Thyroid gland (tissue), 4 donors: ENCODE results near the gene CLEC4G. TPM values are rescaled to one million over a fixed set of nuclear protein-coding genes. Genes with fewer than 3 reads are reported as not detected.

ENCODE experiments used
- DNase-seq, 2 donors: peaks; one replicate each; pipeline ENCODE4 v3.0.0-alpha.2; 2019
- H3K27ac ChIP-seq, 3 donors: fragments of 200-600 bp; sonication (generic); 1 replicate in 2 of 3; 2 replicates in 1 of 3; pipeline ENCODE4 v1.5.1; 2016 to 2019; ENCODE audit warnings: mild to moderate bottlenecking in 1 of 3, moderate library complexity in 1 of 3
- H3K27me3 ChIP-seq: fragments of 200-600 bp; sonication (generic); one replicate; pipeline ENCODE4 v1.5.1; 2019
- H3K36me3 ChIP-seq, 2 donors: fragments of 200-600 bp; sonication (generic); one replicate each; pipeline ENCODE4 v1.5.1; 2016 to 2019
- H3K4me1 ChIP-seq, 2 donors: fragments of 200-600 bp; sonication (generic); one replicate each; pipeline ENCODE4 v1.5.1; 2017 to 2019
- H3K4me3 ChIP-seq, 3 donors: fragments of 200-600 bp; sonication (generic); replicated peaks in 1 of 3; 1 replicate in 2 of 3; 2 replicates in 1 of 3; pipeline ENCODE4 v1.5.1; 2016; ENCODE audit warnings: mild to moderate bottlenecking in 1 of 3
- H3K9me3 ChIP-seq: fragments of 200-600 bp; sonication (generic); one replicate; pipeline ENCODE4 v1.5.1; 2017
- CTCF ChIP-seq, 6 experiments: fragments of 200-600 bp in 3 of 6; fragments of 450-650 bp in 3 of 6; sonication (generic) in 3 of 6; IDR thresholded peaks; one replicate each; pipeline ENCODE4 v1.5.1; 2016 to 2019; ENCODE audit warnings: antibody characterized with exemption in 6 of 6, mild to moderate bottlenecking in 2 of 6, inconsistent platforms in 1 of 6, moderate library complexity in 1 of 6
- POLR2A ChIP-seq, 2 donors: fragments of 450-650 bp; IDR thresholded peaks; one replicate each; pipeline ENCODE4 v1.6.1; 2017; ENCODE audit warnings: antibody characterized with exemption in 2 of 2, mild to moderate bottlenecking in 2 of 2, moderate library complexity in 1 of 2
- WGBS, 2 donors: methylation state at CpG; one replicate each; pipeline ENCODE4 v1.1.5; 2017; 5-methylcytosine and 5-hydroxymethylcytosine counted together
- intact Hi-C: fragments of 100-400 bp; cut with DNase I; formaldehyde crosslinking; loops from one replicate; pipeline ENCODE4 v1.15.1; 2023
- total RNA-seq, 4 donors: library from RNA; depleted of rRNA; stranded (reverse); fragments of >200 nt; gene quantifications; one replicate each; pipeline ENCODE4 v1.2.3, GENCODE V29; 2016

CLEC4G gene
- total RNA-seq, 4 donors from 2014 or later: 0.22 to 2.0 (median 0.81) TPM

- no peak overlapping the region for H3K27ac ChIP-seq
- WGBS, 2 donors: 67 to 68% methylated on average over 6 of the region's 6 CpGs
- DNase-seq: no peak
- intact Hi-C loops: no loop called here
- peaks cover 11% of the 10 kb centered on the region for H3K27me3 ChIP-seq
- H3K9me3 ChIP-seq: no peaks in the 10 kb centered on the region
- TF ChIP-seq CTCF (IDR thresholded peaks at IDR 0.05): no peak
- TF ChIP-seq POLR2A (IDR thresholded peaks at IDR 0.05): no peak
- H3K4me3 ChIP-seq: no peak overlapping the region
- H3K4me1 ChIP-seq: no peaks in the 10 kb centered on the region
- H3K36me3 ChIP-seq: no peaks in the 10 kb centered on the region
Measured at GRCh38 chr19:7733376-7733775, 1.5 kb upstream of the CLEC4G start.

- Histone ChIP-seq H3K27ac (no peak overlapping the region), H3K27me3 (peaks cover 11% of the 10 kb centered on the region), H3K4me3 (no peak overlapping the region), H3K4me1 (no peaks in the 10 kb centered on the region), H3K9me3 (no peaks in the 10 kb centered on the region), H3K36me3 (no peaks in the 10 kb centered on the region)
- intact Hi-C loops: no loop called here
- no peak for TF ChIP-seq CTCF (IDR thresholded peaks at IDR 0.05)
- no peak for TF ChIP-seq POLR2A (IDR thresholded peaks at IDR 0.05)
- no peak for DNase-seq
- 54 to 62% methylated on average over 4 to 5 of the region's 5 CpGs for WGBS, 2 donors
Measured at GRCh38 chr19:7731615-7732014, 295 bp downstream of the CLEC4G start.

- intact Hi-C loops: no loop called here
- H3K4me1 ChIP-seq: no peaks in the 10 kb centered on the region
- no peaks in the 10 kb centered on the region for H3K36me3 ChIP-seq
- TF ChIP-seq POLR2A (IDR thresholded peaks at IDR 0.05) (no peak), CTCF (IDR thresholded peaks at IDR 0.05) (no peak)
- peaks cover 11% of the 10 kb centered on the region for H3K27me3 ChIP-seq
- no peak overlapping the region for H3K4me3 ChIP-seq
- WGBS, 2 donors: 60 to 74% methylated on average over 15 to 19 of the region's 39 CpGs
- no peak overlapping the region for H3K27ac ChIP-seq
- H3K9me3 ChIP-seq: no peaks in the 10 kb centered on the region
- no peak for DNase-seq
Measured at GRCh38 chr19:7731218-7731595, 703 bp downstream of the CLEC4G start.

GRCh38 chr19:7730286-7731217 is 1.4 kb downstream of the CLEC4G start:
- no peak overlapping the region for H3K27ac ChIP-seq
- H3K9me3 ChIP-seq: no peaks in the 10 kb centered on the region
- peaks cover 11% of the 10 kb centered on the region for H3K27me3 ChIP-seq
- 5% methylated on average over 41 of the region's 78 CpGs; no CpG with 5 or more reads in 1 of the 2 donors for WGBS, 2 donors
- no peak overlapping the region for H3K4me3 ChIP-seq
- no peaks in the 10 kb centered on the region for H3K36me3 ChIP-seq
- no peak for DNase-seq
- TF ChIP-seq CTCF (IDR thresholded peaks at IDR 0.05) (no peak), POLR2A (IDR thresholded peaks at IDR 0.05) (no peak)
- intact Hi-C loops: no loop called here
- H3K4me1 ChIP-seq: no peaks in the 10 kb centered on the region

GRCh38 chr19:7729831-7730285 is 2.1 kb downstream of the CLEC4G start:
- Histone ChIP-seq H3K9me3 (no peaks in the 10 kb centered on the region), H3K27me3 (peaks cover 11% of the 10 kb centered on the region), H3K36me3 (no peaks in the 10 kb centered on the region), H3K27ac (no peak overlapping the region), H3K4me1 (no peaks in the 10 kb centered on the region), H3K4me3 (no peak overlapping the region)
- 2 to 5% methylated on average over 14 to 23 of the region's 34 CpGs for WGBS, 2 donors
- no peak for DNase-seq
- intact Hi-C loops: no loop called here
- TF ChIP-seq CTCF (IDR thresholded peaks at IDR 0.05) (no peak), POLR2A (IDR thresholded peaks at IDR 0.05) (no peak)
